Caco-2 (cell line): ENCODE results near the gene ATXN10. TPM values are rescaled to one million over a fixed set of nuclear protein-coding genes. Genes with fewer than 3 reads are reported as not detected.

Experiments
- BruUV-seq: library from RNA; stranded (reverse); fragments of 400-500 nt; replicated peaks from 2 replicates; lab custom pipeline; 2021; lab: Mats Ljungman, UMichigan
- CTCF ChIA-PET: fragments of 300-600 bp; sonication (Branson Sonifier 250); formaldehyde crosslinking; loops from one replicate; lab custom pipeline; 2022; ENCODE audit warnings: antibody characterized with exemption; lab: Charles Lee
- POLR2A ChIA-PET: fragments of 300-600 bp; sonication (Branson Sonifier 250); formaldehyde crosslinking; loops from one replicate; lab custom pipeline; 2022; ENCODE audit warnings: antibody characterized with exemption; lab: Charles Lee
- DNase-seq, 2 experiments: peaks; one replicate each; pipeline versions ENCODE4 v3.0.0 to v3.0.0-alpha.2; 2020 to 2022
- H3K27me3 ChIP-seq: replicated peaks from 2 replicates; pipeline ENCODE4 v1.6.0; 2011; ENCODE audit warnings: low read length; ENCODE audit not compliant: control insufficient read depth, insufficient read depth
- H3K36me3 ChIP-seq: 2 replicates; pipeline ENCODE4 v1.5.1; 2011; ENCODE audit warnings: low read length; ENCODE audit not compliant: control insufficient read depth, insufficient read depth
- H3K4me1 ChIP-seq: fragments of 250-450 bp; sonication (Bioruptor Pico); 2 replicates; pipeline ENCODE4 v1.5.1; 2020; ENCODE audit warnings: mild to moderate bottlenecking
- H3K4me3 ChIP-seq: 2 replicates; pipeline ENCODE4 v1.5.1; 2011; ENCODE audit warnings: low read depth, mild to moderate bottlenecking, control low read depth, low read length
- H3K9me3 ChIP-seq: fragments of 250-450 bp; sonication (Bioruptor Pico); 2 replicates; pipeline ENCODE4 v1.5.1; 2020; ENCODE audit warnings: mild to moderate bottlenecking, moderate library complexity
- H3K27ac Mint-ChIP-seq: one replicate; pipeline ENCODE4 v1.8.0; 2022; ENCODE audit warnings: mixed read lengths; ENCODE audit not compliant: unreplicated experiment
- H3K27me3 Mint-ChIP-seq: one replicate; pipeline ENCODE4 v1.8.0; 2022; ENCODE audit warnings: mixed read lengths; ENCODE audit not compliant: insufficient read depth, unreplicated experiment
- H3K36me3 Mint-ChIP-seq: one replicate; pipeline ENCODE4 v1.8.0; 2022; ENCODE audit warnings: mild to moderate bottlenecking, mixed read lengths; ENCODE audit not compliant: insufficient read depth, unreplicated experiment
- H3K4me1 Mint-ChIP-seq: one replicate; pipeline ENCODE4 v1.8.0; 2022; ENCODE audit warnings: low read depth, mixed read lengths; ENCODE audit not compliant: unreplicated experiment
- H3K4me3 Mint-ChIP-seq: one replicate; pipeline ENCODE4 v1.8.0; 2022; ENCODE audit warnings: mild to moderate bottlenecking, moderate library complexity, mixed read lengths; ENCODE audit not compliant: unreplicated experiment
- H3K9me3 Mint-ChIP-seq: one replicate; pipeline ENCODE4 v1.8.0; 2022; ENCODE audit warnings: mixed read lengths; ENCODE audit not compliant: unreplicated experiment
- CTCF ChIP-seq, 2 experiments: fragments of 200-600 bp in 1 of 2; IDR thresholded peaks; 1 replicate in 1 of 2; 2 replicates in 1 of 2; pipeline versions ENCODE4 v1.5.1 to v1.8.0; 2011 to 2022; ENCODE audit warnings: antibody characterized with exemption in 1 of 2, control low read depth in 1 of 2, inconsistent platforms in 1 of 2, low read depth in 1 of 2, low read length in 1 of 2, mild to moderate bottlenecking in 1 of 2, moderate library complexity in 1 of 2; ENCODE audit not compliant: insufficient read depth in 1 of 2, severe bottlenecking in 1 of 2, unreplicated experiment in 1 of 2
- intact Hi-C: fragments of 100-400 bp; cut with micrococcal nuclease; formaldehyde crosslinking; loops from one replicate; pipeline ENCODE4 v1.10.0; 2022; ENCODE audit not compliant: unreplicated experiment
- total RNA-seq: library from RNA; stranded (reverse); gene quantifications from 2 replicates; pipeline ENCODE4 v1.2.3, GENCODE V29; 2022

ATXN10 gene
- total RNA-seq, 1 experiment from 2014 or later: 155 TPM

DNA sequence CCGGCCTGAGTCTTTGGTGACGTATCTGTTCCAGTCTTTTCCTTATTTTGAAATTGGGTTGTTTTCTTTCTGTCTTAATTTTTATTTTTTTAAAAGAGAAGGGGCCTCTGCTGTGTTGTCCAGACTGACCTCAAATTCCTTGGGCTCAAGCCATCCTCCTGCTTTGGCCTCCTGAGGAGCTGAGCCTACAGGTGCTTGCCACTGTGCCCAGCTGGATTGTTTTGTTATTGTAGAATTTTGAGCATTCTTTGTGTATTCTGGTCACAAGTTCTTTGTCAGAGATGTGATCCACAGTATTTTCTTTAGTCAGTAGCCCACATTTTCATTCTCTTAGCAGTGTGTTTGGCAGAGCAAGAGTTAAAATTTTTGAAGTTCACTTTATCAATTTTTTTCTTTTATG is 100.1 kb downstream of the ATXN10 start:
- H3K36me3 ChIP-seq: no peaks in the 10 kb centered on the region
- no TSS peak for BruUV-seq
- H3K4me3 ChIP-seq: no peak overlapping the region
- peaks cover 7% of the 10 kb centered on the region for H3K4me1 Mint-ChIP-seq
- CTCF ChIA-PET: no interaction called here
- no peaks in the 10 kb centered on the region for H3K27me3 ChIP-seq
- H3K4me3 Mint-ChIP-seq: no peak overlapping the region
- H3K9me3 ChIP-seq: no peaks in the 10 kb centered on the region
- DNase-seq: no peak
- POLR2A ChIA-PET: no interaction called here
- no peaks in the 10 kb centered on the region for H3K4me1 ChIP-seq
- no peaks in the 10 kb centered on the region for H3K27me3 Mint-ChIP-seq
- H3K36me3 Mint-ChIP-seq: peaks cover 22% of the 10 kb centered on the region
- H3K27ac Mint-ChIP-seq: no peak overlapping the region
- TF ChIP-seq CTCF (IDR thresholded peaks at IDR 0.05; ENCODE audit: insufficient read depth in 1 of 2, low read depth in 1 of 2, low read length in 1 of 2, severe bottlenecking in 1 of 2, unreplicated experiment in 1 of 2): no peak
- intact Hi-C loops: no loop called here
- H3K9me3 Mint-ChIP-seq: no peaks in the 10 kb centered on the region

DNA sequence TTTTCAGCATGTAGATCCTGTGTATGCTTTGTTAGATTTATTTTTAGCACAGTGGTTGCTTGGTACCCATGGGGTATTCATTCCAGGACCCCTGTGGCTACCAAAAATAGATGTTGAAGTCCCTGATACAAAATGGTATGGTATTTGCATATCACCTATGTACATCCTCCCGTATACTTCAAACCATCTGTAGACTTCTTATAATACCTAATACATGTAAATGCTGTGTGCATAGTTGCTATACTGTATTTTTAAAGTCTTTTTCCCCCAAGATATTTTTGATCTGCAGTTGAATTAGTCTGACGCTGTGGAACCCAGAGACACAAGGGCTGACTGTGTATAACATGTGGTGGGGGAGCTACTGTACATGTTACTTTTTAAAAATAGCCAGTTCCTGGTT is 101.1 kb downstream of the ATXN10 start:
- no peak for DNase-seq
- H3K4me1 Mint-ChIP-seq: peaks cover 16% of the 10 kb centered on the region
- ChIA-PET CTCF (no interaction called here), POLR2A (no interaction called here)
- Histone ChIP-seq H3K27me3 (no peaks in the 10 kb centered on the region), H3K9me3 (no peaks in the 10 kb centered on the region), H3K4me3 (no peak overlapping the region), H3K36me3 (no peaks in the 10 kb centered on the region), H3K4me1 (peaks cover 5% of the 10 kb centered on the region; the same call in 1 of the 2 replicates)
- intact Hi-C loops: no loop called here
- H3K9me3 Mint-ChIP-seq: no peaks in the 10 kb centered on the region
- H3K27me3 Mint-ChIP-seq: no peaks in the 10 kb centered on the region
- peaks cover 22% of the 10 kb centered on the region for H3K36me3 Mint-ChIP-seq
- TF ChIP-seq CTCF (IDR thresholded peaks at IDR 0.05; ENCODE audit: insufficient read depth in 1 of 2, low read depth in 1 of 2, low read length in 1 of 2, severe bottlenecking in 1 of 2, unreplicated experiment in 1 of 2): no peak
- no peak overlapping the region for H3K27ac Mint-ChIP-seq
- no peak overlapping the region for H3K4me3 Mint-ChIP-seq
- no TSS peak for BruUV-seq

GRCh38 chr22:45774001-45774670 is 102.5 kb downstream of the ATXN10 start:
- TF ChIP-seq CTCF (IDR thresholded peaks at IDR 0.05; ENCODE audit: insufficient read depth in 1 of 2, low read depth in 1 of 2, low read length in 1 of 2, severe bottlenecking in 1 of 2, unreplicated experiment in 1 of 2): no peak
- Histone ChIP-seq H3K4me1 (peaks cover 5% of the 10 kb centered on the region; the same call in 1 of the 2 replicates), H3K4me3 (no peak overlapping the region), H3K36me3 (no peaks in the 10 kb centered on the region), H3K9me3 (no peaks in the 10 kb centered on the region), H3K27me3 (no peaks in the 10 kb centered on the region)
- Mint-ChIP-seq H3K4me1 (peaks cover 10% of the 10 kb centered on the region), H3K36me3 (peaks cover 22% of the 10 kb centered on the region), H3K27ac (no peak overlapping the region), H3K9me3 (no peaks in the 10 kb centered on the region), H3K4me3 (no peak overlapping the region), H3K27me3 (no peaks in the 10 kb centered on the region)
- ChIA-PET POLR2A (no interaction called here), CTCF (interaction anchor here (0.6 kb wide), 1 partner anchor 566 kb away, joined by 3 read pairs; no protein-coding TSS in a partner anchor)
- DNase-seq: no peak
- intact Hi-C loops: no loop called here
- BruUV-seq: no TSS peak
